ENCODE measurements around the gene PTGR3.
"Not testable (repeated sequence)": the region's sequence is repeated elsewhere in the genome, so short reads cannot be mapped to it uniquely, and the experiment has no call there.

Gene PTGR3

DNA sequence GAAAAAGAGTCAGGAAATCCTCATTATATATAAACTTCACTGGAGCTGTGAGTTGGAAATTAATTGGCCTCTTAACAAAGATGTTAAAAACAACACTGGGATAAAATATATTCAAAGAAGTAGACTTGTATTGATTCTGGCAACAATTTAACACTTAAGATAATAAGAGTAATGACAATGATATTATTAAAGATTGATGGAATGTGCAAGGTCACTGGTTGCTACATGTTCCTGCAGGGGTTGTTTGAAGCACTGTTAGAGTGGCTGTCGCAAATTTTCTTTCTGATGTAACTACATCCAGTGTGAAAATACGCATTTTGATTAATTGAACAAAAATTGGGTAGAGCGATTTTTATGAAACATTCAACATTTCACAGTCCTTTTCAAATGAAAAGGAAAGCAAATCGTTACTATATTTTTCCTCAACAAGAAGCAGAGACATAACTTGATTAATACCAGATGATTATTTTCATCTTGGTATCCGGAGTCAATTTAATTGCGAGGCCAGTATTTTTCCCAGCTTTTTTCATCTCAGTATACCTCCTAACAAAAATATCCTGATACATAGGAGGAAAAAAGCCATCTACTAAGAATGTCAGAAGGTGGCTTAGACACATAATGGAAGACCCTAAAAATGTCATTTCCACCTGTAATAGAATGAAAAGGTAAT lies 6.1 kb downstream of the PTGR3 start:
- DNase-seq (ENCODE audit: low read depth): no peak

DNA sequence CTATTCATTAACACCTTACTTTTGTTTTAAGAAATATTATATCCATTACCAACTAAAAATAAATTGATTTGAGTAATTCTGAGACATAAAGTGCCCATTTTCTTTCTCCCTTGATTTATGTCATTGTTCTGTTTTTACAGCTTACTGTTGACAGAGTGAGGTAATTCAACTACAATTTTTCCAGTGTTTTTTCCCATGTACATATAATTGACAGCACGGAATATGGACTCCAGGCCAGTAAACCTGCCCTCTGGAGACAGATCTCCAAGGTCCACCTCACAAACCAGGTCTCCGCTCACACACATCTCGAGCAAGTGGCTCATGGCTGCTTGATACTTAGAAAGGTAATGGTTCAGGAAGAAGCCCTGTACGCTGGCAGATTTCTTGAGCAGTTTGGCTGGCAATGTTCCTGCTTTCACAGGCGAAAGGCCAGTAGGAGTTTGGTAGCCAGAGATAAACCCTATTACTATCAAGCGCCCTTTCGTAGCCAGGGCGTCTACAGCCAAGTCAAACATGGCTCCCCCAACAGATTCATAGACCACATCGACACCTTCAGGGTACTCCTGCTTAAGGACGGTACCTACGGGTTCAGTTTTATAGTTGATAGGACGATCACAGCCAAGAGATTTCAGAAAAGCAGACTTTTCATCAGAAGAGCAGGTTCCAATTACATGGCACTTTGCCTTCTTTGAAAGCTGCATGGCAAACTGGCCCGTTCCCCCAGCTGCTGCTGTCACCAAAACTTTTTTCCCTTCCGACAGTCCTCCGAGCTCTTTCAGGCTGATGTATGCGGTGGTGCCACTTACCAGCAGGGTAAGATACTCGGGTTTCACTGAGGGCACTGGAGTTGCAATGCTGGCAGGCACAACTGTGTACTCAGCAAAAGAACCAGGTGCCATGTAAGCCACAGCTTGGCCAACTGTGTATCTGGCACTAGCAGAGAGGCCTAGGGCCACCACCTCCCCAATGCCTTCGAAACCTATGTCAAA lies 7.4 kb downstream of the PTGR3 start:
- DNase-seq (ENCODE audit: low read depth): peak; percentile 61

DNA sequence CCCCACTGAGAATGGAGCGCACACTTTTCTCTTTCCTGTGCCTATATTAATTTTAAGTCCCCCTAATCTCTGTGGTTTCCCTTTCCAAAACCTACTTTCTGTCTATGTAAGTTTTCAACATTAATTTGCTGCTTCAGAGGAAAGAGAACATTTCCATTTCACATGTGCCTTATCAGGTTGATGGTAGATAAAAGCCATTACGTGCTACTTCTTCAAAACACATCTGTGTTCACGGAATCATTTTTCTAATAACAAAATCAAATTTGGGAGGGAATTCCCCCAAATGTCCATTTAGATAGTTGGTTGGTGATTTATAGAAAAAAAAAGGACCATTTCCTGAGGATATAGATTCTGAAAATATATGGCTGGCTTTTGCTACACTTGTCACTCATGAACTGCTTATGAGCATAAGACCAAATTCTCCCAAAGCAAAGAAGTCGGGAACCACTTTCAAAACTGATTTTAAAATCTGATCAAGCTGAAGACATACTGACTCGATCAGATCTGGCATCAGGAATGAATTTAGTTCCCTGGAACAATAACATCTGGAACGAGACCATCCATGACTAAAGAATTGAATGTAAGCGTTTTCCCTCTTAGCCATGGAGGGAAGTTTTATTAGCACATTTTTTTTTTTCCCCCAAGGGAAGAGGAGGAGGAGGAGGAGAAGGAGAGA lies 8.2 kb downstream of the PTGR3 start:
- DNase-seq (ENCODE audit: low read depth): peak; percentile 32

DNA sequence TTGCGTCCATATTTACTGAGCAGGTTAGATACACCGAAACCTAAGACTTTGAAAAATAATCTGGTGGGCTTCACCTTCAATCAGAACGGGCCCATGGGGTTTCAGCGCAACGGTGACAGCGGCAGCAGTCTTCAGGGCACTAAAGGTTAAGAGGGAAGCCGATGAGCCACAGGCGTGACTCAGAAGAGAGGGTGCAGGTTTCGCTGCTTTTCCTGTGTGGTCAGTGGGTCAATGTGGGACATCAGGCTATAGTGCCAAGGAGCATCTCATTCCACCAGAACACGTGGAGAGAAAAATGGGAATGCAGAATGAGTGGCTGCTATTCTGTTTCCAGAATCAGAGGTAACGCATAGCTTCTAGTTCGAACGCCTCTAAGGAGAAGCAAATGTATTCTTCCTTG lies 8.9 kb downstream of the PTGR3 start:
- DNase-seq (ENCODE audit: low read depth): no peak

DNA sequence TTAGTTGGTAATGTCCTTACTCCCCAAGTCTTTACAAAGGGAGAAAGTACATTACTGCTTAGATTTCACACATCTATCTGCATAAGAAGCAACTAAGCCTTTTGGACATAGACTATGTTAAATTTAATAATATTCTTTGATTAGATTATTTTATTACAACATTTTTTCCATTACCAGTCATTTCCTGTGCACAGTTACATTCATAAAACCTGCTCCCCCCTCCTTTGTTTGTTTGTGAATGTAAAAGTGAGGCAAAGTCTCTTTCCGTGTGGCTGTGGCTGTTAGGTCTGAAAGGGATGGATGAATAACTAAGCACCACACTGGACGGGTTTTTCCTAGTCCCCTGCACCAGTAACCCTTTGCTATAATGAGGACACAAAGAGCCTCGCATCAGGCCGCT lies 9.6 kb downstream of the PTGR3 start:
- peak; percentile 27 for DNase-seq (ENCODE audit: low read depth)

DNA sequence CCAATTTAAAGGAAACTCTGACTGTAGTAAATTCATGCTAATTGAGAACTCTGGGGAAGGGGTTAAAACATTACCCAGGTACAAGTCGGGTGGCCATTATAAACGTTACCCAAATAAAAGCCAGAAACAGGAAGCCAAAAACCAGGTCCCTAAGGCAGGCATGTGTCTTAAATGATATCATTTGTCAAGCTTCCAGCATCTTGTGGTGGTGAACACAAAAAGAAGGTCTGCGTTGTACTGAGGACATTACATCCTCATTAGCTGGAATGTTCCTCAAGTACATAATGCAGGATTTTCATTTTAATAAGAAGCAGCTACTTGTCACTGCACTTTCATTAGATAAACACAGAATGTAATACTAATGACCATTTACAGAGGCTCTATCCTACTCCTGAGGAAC lies 10.9 kb downstream of the PTGR3 start:
- peak; percentile 58 for DNase-seq (ENCODE audit: low read depth)

DNA sequence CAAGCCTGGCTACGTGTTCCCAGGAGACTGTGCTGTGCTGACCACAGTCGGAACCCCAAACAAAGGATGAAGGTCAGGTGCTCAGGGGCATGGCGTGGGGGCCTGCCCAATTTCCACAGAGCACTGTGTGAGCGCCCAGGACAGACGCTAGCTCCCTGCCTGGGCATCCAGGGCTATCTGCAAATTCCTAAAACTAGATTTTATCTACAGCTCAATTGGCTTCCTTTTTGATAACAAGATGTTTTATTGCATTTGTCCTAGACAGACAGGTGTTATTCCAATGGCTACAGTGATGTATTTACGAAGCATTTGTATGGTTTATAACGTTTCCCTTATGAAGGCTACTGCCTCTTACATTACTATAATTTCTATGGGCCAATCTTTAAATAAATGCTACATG lies 16.0 kb downstream of the PTGR3 start:
- no peak for DNase-seq (ENCODE audit: low read depth)

DNA sequence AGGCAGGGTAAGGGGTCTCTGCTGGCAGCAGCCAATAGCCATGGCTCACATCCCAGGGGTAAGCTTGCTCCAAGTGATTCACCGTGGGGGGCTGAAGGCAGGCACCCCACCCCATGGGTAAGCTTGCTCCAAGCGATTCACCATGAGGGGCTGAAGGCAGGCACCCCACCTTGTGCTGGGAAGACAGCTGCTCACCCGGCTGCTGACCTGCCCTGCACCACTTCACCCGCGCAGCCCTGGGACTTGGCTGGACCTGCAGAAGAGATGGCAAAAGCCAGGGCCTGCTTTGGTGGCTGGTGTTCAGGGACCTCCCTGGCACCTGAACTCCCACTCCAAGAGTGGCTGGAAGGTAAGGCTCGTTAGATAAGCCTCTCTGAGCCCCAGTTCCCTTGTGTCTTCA lies 19.2 kb downstream of the PTGR3 start:
- no peak for DNase-seq (ENCODE audit: low read depth)

DNA sequence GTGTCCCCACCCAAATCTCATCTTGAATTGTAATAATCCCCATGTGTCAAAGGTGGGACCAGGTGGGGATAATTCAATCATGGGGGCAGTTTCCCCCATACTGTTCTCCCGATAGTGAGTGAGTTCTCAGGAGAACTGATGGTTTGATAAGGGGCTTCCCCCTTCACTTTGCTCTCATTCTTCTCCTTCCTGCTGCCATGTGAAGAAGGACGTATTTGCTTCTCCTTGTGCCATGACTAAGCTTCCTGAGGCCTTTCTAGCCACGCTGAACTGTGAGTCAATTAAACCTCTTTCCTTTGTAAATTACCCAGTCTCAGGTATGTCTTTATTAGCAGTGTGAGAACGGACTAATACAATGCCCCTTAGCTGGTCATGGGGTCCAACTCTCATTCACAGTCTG lies 21.2 kb downstream of the PTGR3 start:
- not testable (repeated sequence) for DNase-seq (ENCODE audit: low read depth)

DNA sequence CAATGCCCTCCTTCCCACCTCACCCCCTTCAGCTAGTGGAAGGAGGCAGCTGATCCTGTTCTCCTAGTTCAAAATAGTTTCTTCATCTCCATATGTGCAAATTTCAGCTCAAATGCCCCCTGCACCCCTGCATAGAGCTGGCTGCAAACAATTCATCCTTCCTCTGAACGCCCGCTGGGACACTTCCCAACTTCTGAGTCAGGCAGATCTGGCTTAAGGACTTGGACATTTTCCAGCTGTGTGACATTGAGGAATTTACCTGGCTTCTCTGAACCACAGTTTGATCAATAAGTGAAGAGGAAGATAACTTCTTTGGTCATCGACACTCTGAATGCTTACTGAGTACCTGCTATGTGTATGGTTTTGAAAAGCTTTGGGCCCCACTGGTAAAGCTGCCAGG lies 23.5 kb downstream of the PTGR3 start:
- DNase-seq (ENCODE audit: low read depth): no peak

DNA sequence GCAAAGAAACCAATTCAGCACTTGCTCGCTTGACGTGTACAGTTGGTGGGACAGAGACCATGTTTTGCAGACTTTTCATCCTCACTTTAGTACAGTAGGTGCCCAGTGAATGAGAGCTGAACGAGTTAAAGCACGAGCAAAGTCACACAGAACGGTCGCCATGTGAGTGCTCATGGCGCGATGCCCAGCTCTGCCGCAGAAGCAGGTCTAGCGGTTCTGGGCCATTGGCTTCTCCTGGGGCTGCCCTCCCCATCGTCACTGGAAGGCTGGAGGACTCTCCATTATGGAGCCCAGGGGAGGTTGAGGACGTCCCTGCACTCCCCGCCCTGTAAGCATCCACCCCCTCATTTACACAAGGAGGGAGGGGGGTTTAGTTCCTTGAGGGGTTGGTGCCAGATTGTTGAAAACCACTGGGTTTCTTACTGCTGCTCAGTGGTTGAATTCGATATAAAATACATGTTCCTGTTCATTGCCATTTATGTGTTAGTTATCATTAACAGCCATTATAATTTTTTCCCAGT lies 24.9 kb downstream of the PTGR3 start:
- no peak for DNase-seq (ENCODE audit: low read depth)

DNA sequence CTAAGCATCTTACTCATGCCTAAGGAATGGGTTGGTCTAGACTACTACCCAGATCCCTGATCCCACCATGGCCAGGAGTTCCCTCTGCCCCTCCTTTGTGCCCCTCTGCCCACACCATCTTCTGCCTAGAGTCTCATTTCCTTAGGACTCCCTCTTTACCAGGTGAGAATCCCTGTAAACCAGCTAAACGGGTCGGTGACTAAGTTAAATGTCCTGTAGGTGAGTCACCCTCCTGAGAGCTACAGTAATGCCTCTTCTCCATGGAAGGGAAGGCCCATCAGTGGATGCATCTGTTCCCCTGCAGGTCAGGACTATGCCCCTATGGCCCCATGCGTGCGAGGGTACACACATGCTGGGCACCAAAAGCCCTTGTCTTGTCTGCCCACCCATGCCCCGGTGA lies 25.4 kb downstream of the PTGR3 start:
- DNase-seq (ENCODE audit: low read depth): no peak

DNA sequence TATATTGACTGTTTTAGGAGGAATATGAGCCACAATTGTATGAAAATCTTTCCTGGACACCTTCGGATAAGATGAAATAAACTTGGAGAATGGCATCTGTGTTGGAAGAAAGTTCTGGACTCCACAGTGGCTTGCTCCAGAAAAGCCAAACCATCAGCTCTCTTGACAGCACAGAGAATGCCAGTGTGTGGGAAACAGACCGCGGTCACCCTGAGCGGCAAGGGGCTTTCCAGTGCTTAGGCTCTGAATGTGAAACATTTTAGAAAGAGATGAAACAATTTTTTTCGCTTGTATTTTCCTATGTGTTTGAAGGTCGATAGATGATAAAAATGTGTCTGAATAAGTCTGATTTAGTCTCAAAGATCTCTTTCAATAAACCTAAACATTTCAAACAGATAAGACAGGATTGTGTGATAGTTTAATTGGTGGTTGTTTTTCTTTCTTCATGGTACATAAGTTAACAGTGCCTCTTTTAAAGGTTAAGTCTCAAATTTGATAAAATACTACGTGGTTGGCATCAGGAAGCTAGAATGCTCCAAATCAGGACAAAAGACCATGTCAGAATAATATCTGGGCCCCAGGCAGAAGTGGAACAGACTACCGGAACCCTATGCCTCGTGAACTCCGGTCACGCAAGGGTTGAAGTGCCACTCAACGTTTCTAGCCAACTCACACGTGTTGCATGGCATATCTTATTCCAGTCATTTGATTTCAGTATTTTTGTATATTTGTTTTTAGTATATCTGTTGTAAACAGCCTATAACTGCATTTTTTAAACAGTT lies 28.9 kb downstream of the PTGR3 start:
- DNase-seq (ENCODE audit: low read depth): no peak

DNA sequence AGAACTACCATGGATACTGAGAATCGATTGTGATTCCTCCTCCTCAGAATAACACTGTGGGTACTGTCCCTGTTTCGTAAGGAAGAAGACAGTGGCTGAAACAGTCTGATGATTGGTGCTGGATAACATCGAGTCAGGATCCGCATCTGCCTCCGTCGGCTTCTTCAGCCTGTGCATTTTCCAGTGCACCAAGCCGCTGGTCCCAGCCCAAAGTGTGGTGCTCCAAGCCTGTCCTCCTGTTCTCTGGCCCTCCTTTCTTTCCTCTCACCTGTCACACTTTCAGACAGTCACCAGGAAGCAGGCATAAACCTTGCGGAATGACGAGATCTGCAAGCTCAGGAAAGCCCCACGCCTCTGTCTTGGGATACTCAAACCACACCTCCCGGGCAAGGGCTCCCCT lies 30.6 kb downstream of the PTGR3 start:
- no peak for DNase-seq (ENCODE audit: low read depth)

DNA sequence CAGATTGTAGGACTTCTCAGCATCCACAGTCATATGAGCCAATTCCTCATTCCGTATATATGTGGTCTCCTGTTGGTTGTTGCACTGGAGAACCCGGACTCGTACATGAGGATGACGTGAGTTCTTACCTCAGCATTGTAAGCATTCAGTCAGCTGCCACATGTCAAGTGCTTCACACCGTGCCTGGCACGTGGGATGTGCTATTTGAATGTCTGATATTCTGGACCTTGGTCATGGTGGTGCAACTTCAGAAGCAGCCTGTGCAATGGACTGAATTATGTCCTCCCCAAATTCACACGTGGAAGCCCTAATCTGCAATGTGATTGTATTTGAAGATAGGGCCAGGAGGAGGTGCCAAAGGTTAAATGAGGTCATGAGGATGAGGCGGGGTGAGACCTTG lies 32.1 kb downstream of the PTGR3 start:
- no peak for DNase-seq (ENCODE audit: low read depth)

DNA sequence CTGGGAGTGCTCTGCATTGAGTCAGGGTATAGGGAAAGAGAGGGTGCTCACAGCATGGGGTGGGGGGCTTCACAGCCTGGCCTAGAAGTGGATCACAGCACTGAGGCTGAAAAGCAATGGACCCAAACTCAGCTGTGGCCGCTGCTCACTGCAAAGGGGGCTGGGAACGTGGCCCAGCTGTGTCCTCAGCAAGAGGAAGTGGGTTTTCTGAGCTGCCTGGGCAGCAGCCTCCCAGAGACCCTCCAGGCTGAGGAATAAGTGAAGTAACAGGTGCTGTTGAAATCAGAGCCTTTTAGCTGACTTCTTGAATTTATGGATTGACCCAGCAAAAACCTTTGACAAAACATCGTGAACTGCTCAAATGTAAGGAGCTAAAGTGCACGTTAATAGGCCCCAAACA lies 35.2 kb downstream of the PTGR3 start:
- DNase-seq (ENCODE audit: low read depth): no peak

DNA sequence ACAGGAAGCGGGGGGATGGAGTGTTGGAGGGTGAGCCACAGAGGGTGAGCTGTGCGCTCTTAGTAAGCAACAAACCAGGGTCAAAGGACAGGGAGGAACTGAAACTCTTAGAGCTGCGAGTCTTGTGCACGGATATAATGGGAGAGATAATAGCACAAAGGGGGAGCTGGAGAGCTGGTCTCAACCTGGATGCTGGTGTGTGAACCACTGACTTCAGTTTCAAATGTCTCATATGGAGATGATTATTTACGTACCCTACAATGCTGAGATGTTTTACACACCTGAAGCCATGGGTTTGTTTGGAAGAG lies 35.9 kb downstream of the PTGR3 start:
- no peak for DNase-seq (ENCODE audit: low read depth)

DNA sequence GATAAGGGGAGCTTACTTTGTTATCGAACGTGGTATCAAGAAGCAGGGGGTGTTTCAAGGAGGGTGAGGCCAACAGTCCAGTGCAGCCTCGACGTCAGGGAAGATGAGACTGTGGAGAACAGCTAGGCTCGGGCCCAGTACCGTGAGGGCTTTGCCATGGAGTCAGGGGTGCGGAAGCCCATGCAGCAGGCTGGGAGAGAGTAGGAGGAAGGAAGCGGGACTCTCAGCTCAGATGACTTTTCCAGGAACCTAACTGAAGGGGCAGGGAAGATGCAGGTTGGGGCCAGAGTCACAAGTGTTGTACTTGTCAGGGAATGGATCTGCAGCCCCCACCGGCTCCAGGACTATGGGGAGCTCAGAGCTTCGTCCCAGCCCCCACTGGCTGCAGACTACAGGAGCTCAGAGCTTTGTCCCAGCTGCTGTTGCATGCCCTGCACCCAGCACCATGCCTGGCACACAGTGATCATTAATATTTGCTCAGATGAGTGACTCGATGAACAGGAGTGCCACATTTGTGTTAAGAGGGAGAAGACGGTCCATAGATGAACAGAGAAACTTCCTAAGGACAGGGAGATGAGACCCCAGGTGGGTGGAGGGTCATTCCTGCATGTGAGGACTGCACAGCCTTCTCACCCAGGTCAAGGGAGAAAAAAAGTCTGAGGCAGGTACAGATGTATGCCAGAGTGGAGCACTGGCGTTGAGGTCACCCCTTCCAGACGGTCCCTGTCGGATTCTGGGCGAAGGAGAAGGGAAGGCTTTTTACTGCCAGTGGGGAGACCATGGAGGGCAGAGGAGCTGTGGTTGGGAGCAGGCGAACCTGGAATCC lies 36.4 kb downstream of the PTGR3 start:
- DNase-seq (ENCODE audit: low read depth): no peak

DNA sequence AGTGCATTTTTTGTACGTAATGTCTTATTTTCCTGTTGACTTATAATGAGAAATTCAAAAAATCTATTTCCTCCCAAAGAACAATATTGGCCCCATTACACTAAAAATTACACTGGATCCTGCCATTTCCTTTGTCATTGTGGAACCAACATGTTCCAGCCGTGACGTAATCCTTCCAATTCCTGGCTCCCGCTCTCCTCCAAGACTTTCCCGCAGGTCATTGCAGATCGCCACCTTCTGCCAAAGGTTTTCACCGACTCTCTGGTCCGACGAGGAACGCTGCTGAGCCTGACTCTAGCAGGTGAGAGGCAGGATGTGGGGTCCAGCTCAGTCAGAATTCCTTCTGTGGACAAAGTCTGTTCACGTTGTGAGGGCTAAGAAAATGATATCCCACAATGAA lies 38.0 kb downstream of the PTGR3 start:
- DNase-seq (ENCODE audit: low read depth): no peak

DNA sequence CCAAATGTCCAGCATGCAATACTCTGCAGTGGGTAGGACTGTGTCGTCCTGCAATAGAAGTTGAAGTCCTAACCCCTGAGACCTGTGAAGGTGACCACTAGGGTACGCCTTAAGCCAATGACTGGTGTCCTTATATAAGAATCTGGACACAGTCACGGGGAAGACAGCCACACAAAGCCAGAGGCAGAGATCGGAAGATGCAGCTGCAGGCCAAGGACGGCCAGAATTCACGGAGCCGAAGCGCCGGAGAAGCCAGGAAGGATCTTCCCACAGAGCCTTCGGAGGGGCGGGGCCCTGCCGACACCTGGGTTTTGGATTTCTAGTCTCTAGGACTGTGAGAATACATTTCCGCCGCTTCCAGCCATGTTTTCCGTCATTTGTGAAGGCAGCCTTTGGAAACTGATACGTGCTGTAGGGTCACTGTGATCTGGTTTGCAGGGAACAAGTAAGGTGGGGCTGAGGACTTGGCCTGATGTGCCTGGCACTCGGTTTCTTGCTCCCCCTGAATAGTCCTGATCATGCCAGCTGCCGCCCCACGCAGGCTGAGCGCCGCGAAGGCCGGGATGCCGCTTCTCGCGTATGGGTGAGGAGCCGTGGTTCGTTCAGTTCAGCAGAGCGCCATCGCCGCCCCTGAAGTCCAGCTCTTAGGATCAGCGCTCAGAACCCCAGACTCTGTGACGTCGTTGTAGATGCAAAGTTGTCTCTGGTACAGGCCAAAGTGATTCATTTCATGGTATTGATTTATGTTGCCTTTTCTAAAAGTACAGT lies 38.7 kb downstream of the PTGR3 start:
- no peak for DNase-seq (ENCODE audit: low read depth)
